BE2C (cell line): Measurements from ENCODE around the gene RPS6KA2.

ENCODE experiments used
- DNase-seq: peaks from one replicate; pipeline ENCODE4 v3.0.0-alpha.2; 2020
- H3K27me3 ChIP-seq: fragments of 250-450 bp; sonication (Bioruptor Pico); 2 replicates; pipeline ENCODE4 v1.5.1; 2020; ENCODE audit warnings: mild to moderate bottlenecking
- H3K36me3 ChIP-seq: fragments of 250-450 bp; sonication (Bioruptor Pico); 2 replicates; pipeline ENCODE4 v1.5.1; 2020; ENCODE audit warnings: mild to moderate bottlenecking
- H3K4me1 ChIP-seq: fragments of 250-450 bp; sonication (Bioruptor Pico); 2 replicates; pipeline ENCODE4 v1.5.1; 2020
- H3K4me3 ChIP-seq: 2 replicates; pipeline ENCODE4 v1.5.1; 2011; ENCODE audit warnings: low read depth, low read length
- H3K9me3 ChIP-seq: fragments of 250-450 bp; sonication (Bioruptor Pico); 2 replicates; pipeline ENCODE4 v1.5.1; 2020
- CTCF ChIP-seq: IDR thresholded peaks from 2 replicates; pipeline ENCODE4 v1.5.1; 2012; ENCODE audit warnings: mild to moderate bottlenecking, low read depth, low read length

Gene RPS6KA2

GRCh38 chr6:166514196-166514595 lies 112.9 kb downstream of the RPS6KA2 start:
- no peak for DNase-seq

GRCh38 chr6:166512567-166512966 lies 114.5 kb downstream of the RPS6KA2 start:
- TF ChIP-seq CTCF: peak; percentile 25; the same call in 1 of the 2 replicates
- Histone ChIP-seq H3K4me1 (no peaks in the 10 kb centered on the region; the same call in 1 of the 2 replicates), H3K36me3 (peaks cover under 1% of the 10 kb centered on the region; the same call in 1 of the 2 replicates), H3K27me3 (no peaks in the 10 kb centered on the region), H3K9me3 (no peaks in the 10 kb centered on the region), H3K4me3 (no peak overlapping the region)
- DNase-seq: no peak

More at GRCh38 chr6:166514196-166514595, 112.9 kb downstream of the RPS6KA2 start:
- Histone ChIP-seq H3K9me3 (no peaks in the 10 kb centered on the region), H3K4me3 (no peak overlapping the region), H3K36me3 (no peaks in the 10 kb centered on the region), H3K27me3 (no peaks in the 10 kb centered on the region), H3K4me1 (no peaks in the 10 kb centered on the region; the same call in 1 of the 2 replicates)
- peak; percentile 36 for TF ChIP-seq CTCF

GRCh38 chr6:166511316-166511715 lies 115.7 kb downstream of the RPS6KA2 start:
- Histone ChIP-seq H3K9me3 (no peaks in the 10 kb centered on the region), H3K27me3 (no peaks in the 10 kb centered on the region), H3K36me3 (peaks cover 3% of the 10 kb centered on the region; the same call in 1 of the 2 replicates), H3K4me1 (no peaks in the 10 kb centered on the region; the same call in 1 of the 2 replicates), H3K4me3 (no peak overlapping the region)
- no peak for DNase-seq
- no peak for TF ChIP-seq CTCF

GRCh38 chr6:166509193-166509592 lies 117.9 kb downstream of the RPS6KA2 start:
- Histone ChIP-seq H3K4me3 (no peak overlapping the region), H3K27me3 (no peaks in the 10 kb centered on the region), H3K9me3 (no peaks in the 10 kb centered on the region), H3K36me3 (peaks cover 4% of the 10 kb centered on the region; the same call in 1 of the 2 replicates), H3K4me1 (no peaks in the 10 kb centered on the region)
- TF ChIP-seq CTCF: no peak
- no peak for DNase-seq

- no peaks in the 10 kb centered on the region for H3K4me1 ChIP-seq
- no peak for TF ChIP-seq CTCF
- no peak for DNase-seq
- no peaks in the 10 kb centered on the region for H3K9me3 ChIP-seq
- H3K4me3 ChIP-seq: no peak overlapping the region
- H3K36me3 ChIP-seq: peaks cover 8% of the 10 kb centered on the region; the same call in 1 of the 2 replicates
- no peaks in the 10 kb centered on the region for H3K27me3 ChIP-seq
These were observed 118.3 kb downstream of the RPS6KA2 start for GRCh38 chr6:166508726-166509125.

GRCh38 chr6:166507809-166508564 lies 119.1 kb downstream of the RPS6KA2 start:
- Histone ChIP-seq H3K27me3 (no peaks in the 10 kb centered on the region), H3K9me3 (no peaks in the 10 kb centered on the region), H3K36me3 (peaks cover 8% of the 10 kb centered on the region; the same call in 1 of the 2 replicates), H3K4me3 (no peak overlapping the region), H3K4me1 (no peaks in the 10 kb centered on the region)
- no peak for DNase-seq
- no peak for TF ChIP-seq CTCF
